ENCODE results near the gene GPR35. TPM values are rescaled to one million over a fixed set of nuclear protein-coding genes. Genes with fewer than 3 reads are reported as not detected.

GPR35 gene
- total and polyA plus RNA-seq, 4 experiments from 2014 or later, result 0.71 to 6.8 (median 3.8) TPM

Other genes starting within 250 kb of the GPR35 start
- 1 to 10 TPM; 1.1 to 1.2 TPM for gene GPC1, start 189.8 kb upstream of the GPR35 start, total RNA-seq
- gene GPC1, start 189.8 kb upstream of the GPR35 start, polyA plus RNA-seq, result under 1 TPM; 0.14 to 0.65 TPM
- 10 to 100 TPM; 71.4 to 84.8 TPM for gene ANKMY1, start 67.5 kb upstream of the GPR35 start, total RNA-seq
- gene ANKMY1, start 67.5 kb upstream of the GPR35 start, polyA plus RNA-seq, result 10 to 100 TPM in 1 of 2 donors, 1 to 10 TPM in 1; 9.4 to 15.2 TPM
- gene DUSP28, start 65.1 kb upstream of the GPR35 start, total RNA-seq, result 10 to 100 TPM; 16.3 to 19.4 TPM
- gene DUSP28, start 65.1 kb upstream of the GPR35 start, polyA plus RNA-seq, result 10 to 100 TPM; 18.2 to 18.5 TPM
- gene RNPEPL1, start 57.0 kb upstream of the GPR35 start, total RNA-seq, result 100 to 1,000 TPM; 140 to 145 TPM
- 100 to 1,000 TPM in 1 of 2 donors, 10 to 100 TPM in 1; 13.6 to 100 TPM for gene RNPEPL1, start 57.0 kb upstream of the GPR35 start, polyA plus RNA-seq
- gene CAPN10, start 38.7 kb upstream of the GPR35 start, total RNA-seq, result 10 to 100 TPM; 80.6 to 83.0 TPM
- 10 to 100 TPM in 1 of 2 donors, 1 to 10 TPM in 1; 9.9 to 18.7 TPM for gene CAPN10, start 38.7 kb upstream of the GPR35 start, polyA plus RNA-seq
- not detected for gene AQP12B, start 57.4 kb downstream of the GPR35 start, total RNA-seq
- gene AQP12B, start 57.4 kb downstream of the GPR35 start, polyA plus RNA-seq, result not detected
- gene AQP12A, start 66.4 kb downstream of the GPR35 start, total RNA-seq, result not detected
- gene AQP12A, start 66.4 kb downstream of the GPR35 start, polyA plus RNA-seq, result not detected
- not detected for gene KIF1A, start 194.7 kb downstream of the GPR35 start, total RNA-seq
- not detected for gene KIF1A, start 194.7 kb downstream of the GPR35 start, polyA plus RNA-seq
- not detected for gene AGXT, start 243.3 kb downstream of the GPR35 start, total RNA-seq
- not detected for gene AGXT, start 243.3 kb downstream of the GPR35 start, polyA plus RNA-seq